ENCODE measurements around the gene CLNK. TPM values are rescaled to one million over a fixed set of nuclear protein-coding genes. Genes with fewer than 3 reads are reported as not detected.

The CLNK gene
- total RNA-seq, 2 donors from 2014 or later, result 0.16 TPM; not detected in 1

GRCh38 chr4:10521424-10521823, 163.1 kb downstream of the CLNK start:
- Histone ChIP-seq H3K9me3 (no peaks in the 10 kb centered on the region), H3K27me3 (no peaks in the 10 kb centered on the region), H3K36me3 (no peaks in the 10 kb centered on the region), H3K4me1 (peaks cover 2% of the 10 kb centered on the region), H3K27ac (no peak overlapping the region), H3K9ac (ENCODE audit: low read depth in 2 of 2, low read length in 2 of 2) (no peak overlapping the region), H3K4me3 (no peak overlapping the region)
- intact Hi-C loops (cut with DNase I), result no loop called here
- TF ChIP-seq CTCF (IDR thresholded peaks at IDR 0.05), result no peak
- no peak for DNase-seq

- intact Hi-C loops (cut with DNase I), result no loop called here
- Histone ChIP-seq H3K36me3 (no peaks in the 10 kb centered on the region), H3K27ac (no peak overlapping the region), H3K27me3 (no peaks in the 10 kb centered on the region), H3K9me3 (no peaks in the 10 kb centered on the region), H3K4me3 (no peak overlapping the region), H3K4me1 (no peaks in the 10 kb centered on the region), H3K9ac (ENCODE audit: low read depth in 2 of 2, low read length in 2 of 2) (no peak overlapping the region)
- no peak for TF ChIP-seq CTCF (IDR thresholded peaks at IDR 0.05)
- DNase-seq, result no peak
Observed at GRCh38 chr4:10509733-10510132, 174.8 kb downstream of the CLNK start.

- TF ChIP-seq CTCF (IDR thresholded peaks at IDR 0.05), result no peak
- Histone ChIP-seq H3K9ac (ENCODE audit: low read depth in 2 of 2, low read length in 2 of 2) (no peak overlapping the region), H3K27me3 (no peaks in the 10 kb centered on the region), H3K9me3 (no peaks in the 10 kb centered on the region), H3K4me3 (no peak overlapping the region), H3K36me3 (no peaks in the 10 kb centered on the region), H3K27ac (no peak overlapping the region), H3K4me1 (no peaks in the 10 kb centered on the region)
- DNase-seq, result no peak
- intact Hi-C loops (cut with DNase I), result no loop called here
Observed at GRCh38 chr4:10506077-10506476, 178.5 kb downstream of the CLNK start.

- no peak overlapping the region for H3K27ac ChIP-seq
- no peaks in the 10 kb centered on the region for H3K9me3 ChIP-seq
- H3K9ac ChIP-seq (ENCODE audit: low read depth in 2 of 2, low read length in 2 of 2), result no peak overlapping the region
- DNase-seq, result no peak
- H3K4me3 ChIP-seq, result no peak overlapping the region
- H3K36me3 ChIP-seq, result no peaks in the 10 kb centered on the region
- intact Hi-C loops (cut with DNase I), result no loop called here
- TF ChIP-seq CTCF (IDR thresholded peaks at IDR 0.05), result no peak
- H3K4me1 ChIP-seq, result no peaks in the 10 kb centered on the region
- no peaks in the 10 kb centered on the region for H3K27me3 ChIP-seq
Observed at GRCh38 chr4:10504570-10505179, 179.9 kb downstream of the CLNK start.

- no peak for DNase-seq
- H3K36me3 ChIP-seq, result no peaks in the 10 kb centered on the region
- no peak for TF ChIP-seq CTCF (IDR thresholded peaks at IDR 0.05)
Observed at GRCh38 chr4:10502717-10503116, 181.9 kb downstream of the CLNK start.

More at GRCh38 chr4:10502717-10503116, 181.9 kb downstream of the CLNK start:
- H3K27me3 ChIP-seq, result no peaks in the 10 kb centered on the region
- no peak overlapping the region for H3K4me3 ChIP-seq
- intact Hi-C loops (cut with DNase I), result no loop called here
- H3K27ac ChIP-seq, result no peak overlapping the region
- H3K9me3 ChIP-seq, result no peaks in the 10 kb centered on the region
- no peaks in the 10 kb centered on the region for H3K4me1 ChIP-seq
- H3K9ac ChIP-seq (ENCODE audit: low read depth in 2 of 2, low read length in 2 of 2), result no peak overlapping the region

Measured in colonic mucosa (tissue), 4 donors.